HG02588 (cell line): ENCODE data around the gene FBXO8.

Source experiments
- ATAC-seq: cut with Tn5 transposase; IDR thresholded peaks from one replicate; pipeline ENCODE4 v1.9.1; 2021; ENCODE audit warnings: mild to moderate bottlenecking, moderate library complexity; ENCODE audit not compliant: unreplicated experiment

Gene FBXO8

DNA sequence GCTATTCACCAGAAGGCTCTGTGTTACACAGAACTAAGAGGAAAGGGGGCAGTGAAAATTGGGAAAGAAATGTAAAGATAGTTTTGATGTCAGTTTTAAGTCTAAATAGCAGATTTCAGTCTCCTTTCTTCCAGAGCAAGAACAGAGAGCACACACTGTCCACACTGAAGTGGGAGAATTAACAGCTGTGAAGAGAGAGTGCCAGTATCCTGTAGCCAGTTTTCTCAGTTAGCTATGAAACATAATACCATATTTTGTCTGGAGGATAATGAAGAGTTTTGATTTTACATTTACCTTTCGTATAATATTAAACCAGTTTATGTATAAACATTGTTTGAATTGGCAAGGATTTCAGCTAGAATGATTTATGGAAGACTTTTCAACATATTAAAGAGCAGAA, 35.1 kb downstream of the FBXO8 start:
- no peak for ATAC-seq

DNA sequence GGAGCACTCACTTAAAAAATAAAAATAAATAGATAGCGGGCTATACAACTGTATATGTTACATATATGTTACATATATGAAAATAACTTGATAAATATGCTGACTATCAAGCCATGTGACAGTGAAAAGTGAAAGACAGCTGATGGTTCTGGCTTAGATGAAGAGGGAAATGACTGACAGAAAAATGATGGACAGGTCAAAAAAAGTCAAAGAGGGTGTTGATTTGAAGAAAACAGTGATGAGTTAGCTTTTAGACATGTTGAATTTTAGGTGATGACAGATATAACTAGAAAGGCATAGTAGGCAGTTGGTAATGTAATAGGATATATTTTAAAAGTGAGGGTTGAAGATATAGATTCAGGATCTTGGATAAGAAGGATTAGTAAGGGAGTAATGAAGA, 37.8 kb downstream of the FBXO8 start:
- no peak for ATAC-seq

DNA sequence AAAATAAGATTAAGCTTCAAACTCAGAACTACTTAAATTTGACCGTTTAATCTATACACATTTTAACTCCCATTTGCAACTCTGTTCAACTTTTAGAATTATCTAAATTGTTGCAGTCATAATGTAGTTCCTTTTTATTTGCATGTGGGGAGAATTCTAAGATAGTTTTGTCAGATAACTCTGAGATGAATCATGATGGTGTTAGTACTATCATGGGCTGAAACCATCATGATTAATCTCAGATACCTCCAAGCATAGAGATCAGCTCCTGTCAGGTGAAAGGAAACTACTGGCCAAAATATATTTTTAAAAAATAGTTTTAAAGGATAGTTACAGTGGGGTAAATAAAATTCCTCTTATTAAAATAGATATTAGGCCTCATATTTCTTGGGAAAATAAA, 39.0 kb downstream of the FBXO8 start:
- no peak for ATAC-seq

DNA sequence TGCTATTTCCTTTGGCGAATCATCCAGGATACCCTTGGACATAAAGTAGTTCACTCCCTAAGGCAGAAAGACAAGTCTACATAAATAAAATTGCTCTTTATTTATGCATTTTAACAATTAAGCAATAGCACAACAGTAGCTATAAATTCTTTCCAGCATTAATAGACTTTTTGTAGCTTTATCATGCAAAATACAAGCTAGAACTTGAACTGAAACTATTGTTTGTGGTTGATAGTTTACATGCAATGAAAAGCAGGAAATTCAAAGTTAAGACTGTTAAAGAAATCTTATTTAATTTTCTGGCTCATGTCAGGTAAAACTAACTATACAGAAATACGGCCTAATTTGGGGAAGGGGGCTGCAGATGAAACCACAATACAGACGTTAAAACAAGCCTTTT, 42.3 kb downstream of the FBXO8 start:
- ATAC-seq = no peak

DNA sequence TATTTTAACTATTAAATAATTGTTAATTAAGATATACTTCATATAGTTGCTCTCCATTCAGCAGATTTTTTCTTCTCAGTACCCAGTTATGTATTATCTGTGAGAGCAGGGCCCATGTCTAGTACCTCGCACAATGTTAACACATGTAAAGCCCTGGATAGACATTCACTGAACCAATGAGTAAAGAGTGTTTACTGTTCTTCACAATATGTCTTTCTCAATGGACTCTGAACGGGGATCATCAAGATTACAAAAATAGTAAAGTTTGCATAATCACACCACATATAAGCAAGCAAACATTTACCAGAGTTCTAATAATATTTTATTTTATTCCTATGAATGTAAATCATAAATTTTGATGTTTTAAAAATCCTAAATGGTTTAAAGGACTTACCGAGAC, 47.1 kb downstream of the FBXO8 start:
- ATAC-seq = no peak

DNA sequence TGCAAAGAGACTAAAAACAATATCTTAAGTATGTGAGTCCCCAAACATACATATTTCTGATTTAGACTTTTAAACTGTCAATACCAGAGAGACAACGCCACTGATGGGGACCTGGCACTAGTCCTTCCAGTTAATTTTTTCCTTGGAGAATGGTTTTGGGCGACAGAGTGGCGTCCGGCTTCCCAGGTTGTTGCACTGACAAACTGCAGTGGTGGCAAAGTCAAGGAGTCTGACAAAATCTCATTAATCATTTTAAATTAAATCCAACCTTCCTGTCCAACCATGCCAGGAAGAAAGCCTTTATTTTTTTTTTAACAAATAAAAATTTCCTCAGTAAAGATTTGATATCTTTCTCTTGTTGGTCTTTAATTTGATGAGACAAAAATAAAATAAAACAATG, 52.8 kb downstream of the FBXO8 start:
- no peak for ATAC-seq

DNA sequence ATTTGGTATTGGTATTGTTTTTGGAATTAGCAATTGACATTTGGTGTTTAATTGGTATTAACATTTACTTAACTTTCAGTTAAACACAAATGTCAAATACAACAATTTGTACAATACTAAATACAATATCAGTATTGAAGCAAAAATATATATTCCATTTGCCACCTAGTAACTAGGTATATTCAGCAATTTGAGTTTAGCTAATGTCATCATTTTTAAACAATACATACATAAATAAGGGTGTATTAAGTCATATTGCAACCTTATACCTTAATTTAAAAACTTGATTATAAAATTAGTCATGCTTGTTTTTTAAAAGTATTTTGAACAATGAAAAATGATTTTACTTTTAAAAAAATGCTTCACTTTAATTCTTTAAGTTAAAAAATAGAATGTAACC, 53.3 kb downstream of the FBXO8 start:
- no peak for ATAC-seq

DNA sequence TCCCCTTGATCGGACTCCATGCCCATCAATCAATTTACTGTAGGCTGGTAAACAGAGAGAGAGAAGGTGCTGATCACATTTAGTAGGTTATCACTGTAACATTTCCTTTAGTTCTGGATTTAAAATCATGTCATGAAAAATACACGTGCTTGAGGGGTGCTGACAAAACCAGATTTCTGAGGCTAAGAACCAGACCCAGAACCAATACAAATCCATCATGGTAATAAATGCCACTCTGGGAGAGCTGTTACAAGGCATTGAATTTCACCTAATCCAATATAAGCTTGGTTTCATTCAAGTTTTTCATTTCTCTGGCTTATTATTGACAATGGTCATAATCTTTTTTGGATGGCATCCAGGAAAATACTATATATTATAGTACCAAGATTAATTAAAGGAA, 54.5 kb downstream of the FBXO8 start:
- no peak for ATAC-seq

DNA sequence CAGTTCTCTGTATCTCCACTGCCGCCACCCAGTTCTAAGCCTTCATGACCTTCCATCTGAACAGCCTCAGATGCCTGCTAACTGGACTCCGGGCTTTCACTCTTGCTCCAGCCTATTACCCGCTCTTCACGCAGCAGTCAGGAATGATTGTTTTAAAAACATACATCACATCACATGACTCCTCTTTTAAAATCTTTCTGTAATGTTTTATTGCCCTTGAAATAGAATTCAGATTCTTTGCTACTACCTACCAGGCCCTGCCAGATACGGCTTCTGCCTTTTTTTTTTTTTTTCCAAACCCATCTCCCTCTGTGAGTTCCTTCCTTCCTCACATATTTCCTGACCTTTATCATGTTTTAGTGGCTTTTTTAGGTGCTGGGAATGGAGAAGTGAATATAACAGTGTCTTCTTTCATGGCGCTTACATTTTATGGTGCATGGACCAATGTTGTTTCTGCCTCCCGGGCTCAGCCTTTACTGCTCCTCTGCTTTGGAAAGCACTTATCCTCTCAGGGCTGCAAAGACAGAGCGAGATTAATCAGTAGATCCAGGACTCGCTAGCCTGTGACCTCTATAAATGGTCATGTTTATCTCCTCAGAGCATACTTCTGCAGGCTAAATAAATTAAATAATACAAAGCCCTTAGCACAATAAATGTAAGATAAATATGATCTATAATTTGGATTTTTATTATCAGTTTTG, 58.0 kb downstream of the FBXO8 start:
- no peak for ATAC-seq

DNA sequence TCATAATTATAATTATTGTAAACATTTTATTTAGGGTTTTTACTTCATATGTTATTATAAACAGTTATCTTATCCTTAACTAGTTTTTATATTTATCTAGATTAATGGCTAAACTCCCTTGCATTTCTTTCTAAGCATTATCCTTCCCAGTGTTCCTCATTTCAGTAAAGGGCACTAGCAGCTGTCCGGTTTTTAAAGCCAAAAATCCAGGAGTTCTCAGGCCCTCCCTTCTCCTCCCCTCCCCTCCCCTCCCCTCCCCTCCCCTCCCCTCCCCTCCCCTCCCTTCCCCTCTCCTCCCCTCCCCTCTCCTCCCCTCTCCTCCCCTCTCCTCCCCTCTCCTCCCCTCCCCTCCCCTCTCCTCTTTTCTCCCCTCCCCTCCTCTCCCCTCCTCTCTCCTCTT, 58.9 kb downstream of the FBXO8 start:
- no peak for ATAC-seq

DNA sequence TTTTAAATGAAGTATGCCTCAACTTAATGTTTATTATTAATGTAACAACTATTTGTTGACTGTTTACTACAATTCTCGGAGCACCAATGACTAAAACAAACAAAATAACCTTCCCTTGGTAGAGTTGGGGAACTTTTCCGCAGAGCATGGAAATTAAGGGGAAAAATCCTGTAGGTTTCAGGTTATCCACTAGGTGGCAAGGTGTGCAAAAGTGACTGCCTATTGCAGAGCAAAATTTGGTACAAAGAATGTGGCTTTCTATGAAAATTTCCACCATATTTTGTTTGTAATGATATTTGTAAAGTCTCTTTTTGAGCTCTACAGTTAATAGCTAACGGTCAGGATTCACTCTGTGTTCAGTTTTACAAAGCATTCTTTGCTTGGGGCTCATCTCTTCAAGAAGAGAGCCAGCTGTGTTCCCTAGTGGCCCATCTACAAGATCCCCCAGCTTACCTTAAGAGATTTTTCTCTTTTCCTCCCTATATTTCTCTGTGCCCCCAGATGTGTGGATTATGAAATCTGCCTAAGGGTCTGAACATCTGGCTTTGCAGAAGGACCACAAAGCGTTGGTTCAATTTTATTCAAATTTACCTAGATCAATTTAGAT, 61.1 kb downstream of the FBXO8 start:
- ATAC-seq = peak; percentile 69

DNA sequence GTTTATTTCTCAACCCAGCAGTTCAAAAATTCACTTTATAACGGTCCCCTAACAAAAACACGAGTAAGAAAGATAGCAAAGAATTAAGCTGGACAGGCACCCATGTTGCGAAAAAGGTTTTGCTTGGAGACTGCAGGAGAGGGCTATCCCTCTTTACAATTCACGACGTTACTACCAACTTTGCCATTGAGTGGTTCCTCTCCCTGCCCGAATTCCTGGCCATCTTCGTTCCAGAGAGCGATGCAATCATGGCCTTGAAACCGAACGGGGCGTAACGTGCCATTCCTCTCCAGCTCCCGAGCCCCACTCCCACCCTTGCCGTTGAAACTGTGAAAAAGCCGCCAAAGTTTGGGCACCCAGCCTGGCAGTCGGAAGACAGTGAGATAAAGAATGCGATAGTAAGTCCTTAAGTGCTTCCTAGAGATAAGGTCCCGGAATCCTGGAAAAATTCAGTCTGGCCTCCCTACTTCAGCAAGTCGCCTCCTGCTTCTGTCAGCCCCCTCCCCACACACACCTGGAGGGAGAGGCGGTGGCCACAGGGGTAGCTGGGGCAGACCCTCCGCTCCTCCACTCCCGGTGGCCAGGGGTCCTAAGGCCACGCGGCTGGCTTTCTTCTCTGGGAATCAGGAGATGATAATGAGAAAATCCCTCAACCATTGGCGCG, 65.2 kb downstream of the FBXO8 start:
- ATAC-seq = no peak

DNA sequence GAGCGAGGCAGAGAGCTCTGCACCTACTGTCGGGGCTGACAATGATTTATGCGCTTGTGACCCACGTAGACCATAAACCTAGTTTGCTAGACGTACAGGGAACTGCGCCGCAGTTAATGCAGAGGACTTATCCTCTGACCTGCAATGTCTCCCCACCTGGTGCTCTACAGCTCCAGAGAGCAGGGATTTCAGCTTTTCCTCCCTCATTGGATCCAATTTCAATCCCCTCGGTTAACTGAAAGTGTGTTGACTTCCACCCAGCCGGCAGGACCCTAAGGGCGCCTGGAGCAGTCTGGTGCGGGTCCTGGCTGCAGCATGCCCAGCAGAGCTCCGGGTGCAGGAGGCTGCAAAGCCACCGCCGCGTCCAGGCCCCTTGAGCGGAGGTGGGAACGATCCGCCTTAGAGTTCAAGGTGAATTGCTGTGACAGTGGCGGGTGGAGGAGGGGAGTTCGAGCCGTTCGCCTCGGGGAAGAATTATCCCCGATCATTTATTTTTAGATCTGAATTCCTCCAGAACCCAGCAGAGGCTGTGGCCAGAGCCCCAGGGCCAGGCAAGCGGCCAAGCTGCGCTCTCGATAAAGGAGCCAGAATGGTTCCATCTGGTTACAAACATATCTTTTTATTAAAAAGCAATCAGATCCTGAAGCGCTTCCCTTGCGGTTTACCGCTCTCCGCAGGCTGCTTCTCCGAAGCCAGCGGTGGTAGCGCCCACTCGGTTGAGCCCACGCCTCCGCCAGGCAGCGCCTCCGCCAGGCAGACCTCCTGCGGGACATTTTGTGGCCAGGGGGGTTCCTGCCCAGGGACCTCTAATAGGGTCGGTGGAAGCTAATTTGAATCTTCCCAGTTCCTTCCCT, 66.0 kb downstream of the FBXO8 start:
- ATAC-seq = no peak

DNA sequence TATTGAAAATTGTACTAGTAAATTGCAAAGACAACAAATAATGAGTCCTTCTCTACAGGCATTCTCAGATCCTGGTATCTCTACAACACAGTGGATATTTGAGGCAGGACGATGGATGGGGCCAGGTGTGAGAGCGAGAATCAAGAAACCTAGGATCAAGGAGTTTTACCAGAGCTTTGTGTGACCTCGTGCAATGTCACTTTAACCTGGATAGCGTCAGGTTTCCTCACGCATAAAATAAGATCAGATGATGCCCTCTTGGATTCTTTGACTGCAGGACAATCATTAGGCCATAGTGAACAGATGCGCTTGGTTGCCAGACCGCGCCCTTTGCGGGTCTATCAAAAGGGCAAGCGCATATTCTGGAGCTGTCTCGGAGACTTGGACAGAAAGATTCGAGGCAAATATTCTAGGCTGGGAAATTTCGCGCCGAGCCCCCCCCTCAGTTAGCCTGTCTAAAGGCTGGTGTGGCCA, 66.6 kb downstream of the FBXO8 start:
- ATAC-seq = no peak

DNA sequence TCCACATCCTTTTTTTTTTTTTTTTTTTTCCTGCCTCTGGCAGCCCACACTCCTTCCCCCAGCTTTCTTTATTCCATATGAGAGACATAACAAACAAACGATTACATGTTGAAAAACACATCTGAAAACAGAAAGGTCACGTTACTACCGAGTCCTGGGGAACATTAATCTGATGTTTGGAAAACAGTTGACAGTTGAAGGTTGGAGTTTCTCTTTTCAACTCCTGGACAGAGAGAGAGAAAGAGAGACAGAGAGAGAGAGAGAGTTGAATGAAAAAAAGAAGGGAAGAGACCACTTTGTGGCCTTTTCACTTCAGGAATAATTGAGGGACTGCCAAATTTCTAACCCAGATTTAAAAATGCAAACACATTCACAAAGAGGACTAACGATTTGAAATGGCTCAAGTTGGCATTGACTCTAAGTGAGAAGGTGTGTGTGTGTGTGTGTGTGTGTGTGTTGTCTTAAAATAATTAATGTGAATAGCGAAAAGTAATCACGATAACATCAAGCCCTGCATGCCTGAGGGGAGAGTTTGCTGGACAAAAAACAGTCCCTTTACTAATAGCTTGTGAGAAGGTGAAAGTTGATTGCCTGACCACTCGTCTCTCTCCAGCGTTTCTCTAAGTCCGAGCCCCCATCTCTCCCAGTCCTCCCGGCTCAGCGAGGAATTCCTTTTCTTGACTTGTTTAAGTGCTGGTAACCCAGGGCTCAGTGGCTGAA, 67.3 kb downstream of the FBXO8 start:
- ATAC-seq = no peak

DNA sequence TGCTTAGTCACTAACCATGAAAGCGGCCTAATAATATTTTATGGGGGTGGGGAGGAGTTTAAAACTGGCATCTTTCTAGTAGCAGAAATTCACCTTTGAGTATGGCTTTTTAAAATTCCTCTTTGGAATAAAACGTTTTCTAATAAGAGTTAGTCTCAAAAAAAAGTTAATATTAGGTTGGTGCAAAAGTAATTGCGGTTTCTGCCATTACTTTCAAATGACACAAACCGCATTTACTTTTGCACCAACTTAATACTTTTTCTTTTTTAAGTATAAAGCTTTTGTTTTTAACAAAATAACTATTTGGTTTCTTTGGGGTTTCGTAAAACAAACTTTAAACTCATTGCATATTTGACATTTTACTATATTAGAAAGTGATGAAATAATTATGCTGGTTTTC, 68.4 kb downstream of the FBXO8 start:
- ATAC-seq = no peak

DNA sequence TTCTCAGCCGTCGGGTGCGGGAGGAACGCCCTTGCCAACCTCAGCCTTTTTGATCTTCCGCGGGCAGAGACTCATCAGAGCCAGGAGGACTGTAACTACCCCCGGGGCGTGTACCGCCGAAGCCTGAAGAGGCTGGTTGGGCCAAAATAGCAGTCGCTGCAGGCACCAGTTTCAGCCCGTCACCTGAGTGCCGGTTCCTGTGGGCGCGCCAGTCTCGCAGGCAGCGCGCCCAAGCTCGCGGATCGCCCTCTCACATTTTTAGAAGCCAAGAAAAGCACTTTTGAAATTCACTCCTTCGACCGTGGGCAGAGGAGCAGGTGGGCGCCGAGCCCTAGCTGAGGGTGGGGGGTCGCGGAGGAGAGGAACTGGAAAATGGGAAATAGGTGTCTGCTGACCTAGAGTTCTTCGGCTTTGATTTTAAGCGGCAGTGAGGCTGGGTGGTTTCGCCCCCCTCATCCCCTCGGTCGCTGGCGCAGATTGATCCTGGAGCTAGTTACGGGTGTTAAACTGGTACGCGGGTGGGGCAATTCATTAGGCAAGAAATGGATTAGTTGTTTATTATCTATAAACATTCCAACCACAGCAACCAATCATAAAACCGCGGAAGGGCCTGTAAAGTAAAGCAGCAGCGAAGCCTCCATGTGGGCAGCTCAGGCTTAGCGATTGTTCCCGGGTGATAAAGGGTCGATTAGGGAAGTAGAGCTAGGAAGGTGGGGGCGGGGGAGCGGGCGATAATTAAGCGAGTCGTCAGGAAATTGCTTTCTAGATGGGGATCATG, 69.2 kb downstream of the FBXO8 start:
- peak; percentile 71 for ATAC-seq

DNA sequence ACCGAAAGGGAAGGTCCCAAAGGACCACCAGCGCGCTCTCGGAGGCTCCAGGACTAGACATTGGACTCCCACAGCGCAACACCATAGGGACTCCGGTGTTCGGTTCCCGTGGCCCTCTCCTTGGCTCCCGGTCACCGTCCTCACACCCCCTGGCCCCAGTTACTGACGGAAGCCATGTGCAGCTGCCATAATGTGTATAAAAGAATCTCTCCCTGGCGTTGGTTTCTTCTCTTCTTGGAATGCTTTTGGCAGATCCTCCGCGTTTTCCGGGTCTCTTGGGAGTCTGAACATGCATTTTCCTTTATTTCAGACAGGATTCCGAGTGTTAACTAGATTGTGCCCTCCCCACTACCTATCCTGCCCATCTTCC, 69.8 kb downstream of the FBXO8 start:
- ATAC-seq = peak; percentile 31

DNA sequence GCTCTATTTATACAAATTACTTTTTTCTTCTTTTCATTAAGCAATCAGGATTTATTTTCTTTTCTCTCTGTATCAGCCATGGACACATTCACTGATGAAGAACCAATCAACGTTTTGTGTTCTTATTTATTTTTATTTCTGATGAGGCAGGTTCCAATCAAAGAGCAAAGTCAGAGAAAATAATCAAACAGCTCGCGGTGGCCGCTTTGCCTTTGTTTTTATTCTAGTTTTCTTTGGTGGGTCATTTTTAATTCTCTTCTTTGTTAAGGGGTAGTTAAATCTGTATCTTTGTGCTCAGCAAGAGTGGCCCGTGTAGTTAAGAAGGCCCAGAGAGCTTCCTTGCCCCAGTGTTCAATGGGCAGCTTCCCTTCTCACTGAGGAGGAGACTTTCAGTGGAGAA, 71.4 kb downstream of the FBXO8 start:
- no peak for ATAC-seq

DNA sequence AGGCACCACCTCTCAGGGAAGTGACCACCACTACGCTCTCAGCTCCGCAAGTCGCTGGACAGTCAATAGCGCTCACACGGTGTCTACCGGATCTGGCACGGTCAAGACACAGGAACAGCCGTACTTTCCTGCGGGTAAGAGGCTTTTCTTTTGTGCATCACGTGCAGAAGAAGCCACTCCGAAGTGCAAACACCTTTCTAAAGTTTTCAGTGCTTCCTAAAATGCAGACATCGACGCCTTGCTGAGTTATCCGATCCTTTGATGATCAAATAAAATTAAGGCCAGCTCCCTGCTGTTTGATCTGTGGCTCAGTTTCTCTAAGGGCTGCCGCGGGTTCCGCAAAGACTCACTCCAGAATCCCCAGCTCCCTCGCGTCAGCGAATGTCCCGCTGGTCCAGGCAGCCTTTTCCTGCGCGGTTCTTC, 71.8 kb downstream of the FBXO8 start:
- no peak for ATAC-seq
